ENCODE data around the gene DENND4B.

Gene DENND4B

GRCh38 chr1:153946622-153947241 is at the start of gene DENND4B:
Gene DENND4B (minus strand): TSS chr1:153946718. CDS start chr1:153944374, 2,344 bp downstream.
- Histone ChIP-seq H3K36me3 (ENCODE audit: control insufficient read depth, insufficient read depth, low read length) (peaks cover 29% of the 10 kb centered on the region), H3K4me3 (replicated peaks; ENCODE audit: low read depth, low read length) (peak within 1 kb of the TSS; percentile 79), H3K27me3 (replicated peaks; ENCODE audit: control insufficient read depth, insufficient read depth, low read length) (no peaks in the 10 kb centered on the region)
- DNase-seq (ENCODE audit: extremely low read depth, insufficient read length) = peak; percentile 86
- TF ChIP-seq CTCF (IDR thresholded peaks at IDR 0.05; ENCODE audit: insufficient read depth, low read length, poor library complexity, severe bottlenecking) = peak; percentile 92

GRCh38 chr1:153995640-153996039 is 49.1 kb upstream of the DENND4B start:
- no peak for TF ChIP-seq CTCF (IDR thresholded peaks at IDR 0.05; ENCODE audit: insufficient read depth, low read length, poor library complexity, severe bottlenecking)

GRCh38 chr1:153995202-153995601 is 48.7 kb upstream of the DENND4B start:
- H3K27me3 ChIP-seq (replicated peaks; ENCODE audit: control insufficient read depth, insufficient read depth, low read length) = no peaks in the 10 kb centered on the region
- H3K4me3 ChIP-seq (replicated peaks; ENCODE audit: low read depth, low read length) = no peak overlapping the region
- no peak for DNase-seq (ENCODE audit: extremely low read depth, insufficient read length)
- H3K36me3 ChIP-seq (ENCODE audit: control insufficient read depth, insufficient read depth, low read length) = peaks cover 8% of the 10 kb centered on the region
- no peak for TF ChIP-seq CTCF (IDR thresholded peaks at IDR 0.05; ENCODE audit: insufficient read depth, low read length, poor library complexity, severe bottlenecking)

More at GRCh38 chr1:153995640-153996039, 49.1 kb upstream of the DENND4B start:
- Histone ChIP-seq H3K36me3 (ENCODE audit: control insufficient read depth, insufficient read depth, low read length) (peaks cover 8% of the 10 kb centered on the region), H3K27me3 (replicated peaks; ENCODE audit: control insufficient read depth, insufficient read depth, low read length) (no peaks in the 10 kb centered on the region), H3K4me3 (replicated peaks; ENCODE audit: low read depth, low read length) (no peak overlapping the region)
- no peak for DNase-seq (ENCODE audit: extremely low read depth, insufficient read length)

GRCh38 chr1:153991806-153992205 is 45.3 kb upstream of the DENND4B start:
- no peaks in the 10 kb centered on the region for H3K27me3 ChIP-seq (replicated peaks; ENCODE audit: control insufficient read depth, insufficient read depth, low read length)
- peak overlapping the region; percentile 83 for H3K4me3 ChIP-seq (replicated peaks; ENCODE audit: low read depth, low read length)
- H3K36me3 ChIP-seq (ENCODE audit: control insufficient read depth, insufficient read depth, low read length) = peaks cover 8% of the 10 kb centered on the region
- no peak for DNase-seq (ENCODE audit: extremely low read depth, insufficient read length)
- TF ChIP-seq CTCF (IDR thresholded peaks at IDR 0.05; ENCODE audit: insufficient read depth, low read length, poor library complexity, severe bottlenecking) = no peak

- Histone ChIP-seq H3K27me3 (replicated peaks; ENCODE audit: control insufficient read depth, insufficient read depth, low read length) (no peaks in the 10 kb centered on the region), H3K36me3 (ENCODE audit: control insufficient read depth, insufficient read depth, low read length) (peaks cover 8% of the 10 kb centered on the region), H3K4me3 (replicated peaks; ENCODE audit: low read depth, low read length) (peak overlapping the region; percentile 83)
- no peak for DNase-seq (ENCODE audit: extremely low read depth, insufficient read length)
- TF ChIP-seq CTCF (IDR thresholded peaks at IDR 0.05; ENCODE audit: insufficient read depth, low read length, poor library complexity, severe bottlenecking) = no peak
Measured at GRCh38 chr1:153991151-153991630, 44.7 kb upstream of the DENND4B start.
